Renal cortical epithelial cell (primary cell): ENCODE data around the gene ZC3H7B. TPM values are rescaled to one million over a fixed set of nuclear protein-coding genes. Genes with fewer than 3 reads are reported as not detected.
A peak's percentile ranks its signal among the peaks of the same experiment; 100 is the strongest.
"Not testable (repeated sequence)": the region's sequence is repeated elsewhere in the genome, so short reads cannot be mapped to it uniquely, and the experiment has no call there.

ENCODE experiments used
- DNase-seq: peaks from one replicate; pipeline ENCODE4 v3.0.0-alpha.2; 2011; ENCODE audit warnings: low read depth
- total RNA-seq: library from RNA; depleted of rRNA; stranded (reverse); fragments of >200 nt; gene quantifications from 2 replicates; pipeline ENCODE4 v1.2.3, GENCODE V29; 2014

Gene ZC3H7B
- total RNA-seq: 44.3 and 124 TPM in 2 replicates

- peak; percentile 58 for DNase-seq
Measured at GRCh38 chr22:41301085-41302020, at the start of gene ZC3H7B. Gene ZC3H7B, plus strand, starts transcription at chr22:41301525. Its CDS starts 19,136 bp downstream, at chr22:41320661.

- no peak for DNase-seq
Measured at GRCh38 chr22:41252365-41252764, 49.0 kb upstream of the ZC3H7B start.

GRCh38 chr22:41254230-41254629 is 47.1 kb upstream of the ZC3H7B start:
- no peak for DNase-seq

GRCh38 chr22:41256254-41257253 is 44.8 kb upstream of the ZC3H7B start:
- DNase-seq: peak; percentile 67

GRCh38 chr22:41257696-41258095 is 43.6 kb upstream of the ZC3H7B start:
- DNase-seq: no peak

- DNase-seq: not testable (repeated sequence)
Measured at GRCh38 chr22:41259756-41260155, 41.6 kb upstream of the ZC3H7B start.

GRCh38 chr22:41260871-41261270 is 40.5 kb upstream of the ZC3H7B start:
- DNase-seq: no peak

- no peak for DNase-seq
Measured at GRCh38 chr22:41261541-41262249, 39.6 kb upstream of the ZC3H7B start.

GRCh38 chr22:41262250-41262765 is 39.0 kb upstream of the ZC3H7B start:
- DNase-seq: no peak

- no peak for DNase-seq
Measured at GRCh38 chr22:41263704-41264103, 37.6 kb upstream of the ZC3H7B start.

GRCh38 chr22:41264408-41264941 is 36.9 kb upstream of the ZC3H7B start:
- no peak for DNase-seq

- no peak for DNase-seq
Measured at GRCh38 chr22:41267958-41268357, 33.4 kb upstream of the ZC3H7B start.

- DNase-seq: no peak
Measured at GRCh38 chr22:41271787-41272186, 29.5 kb upstream of the ZC3H7B start.

- DNase-seq: no peak
Measured at GRCh38 chr22:41273128-41273527, 28.2 kb upstream of the ZC3H7B start.

GRCh38 chr22:41274856-41275255 is 26.5 kb upstream of the ZC3H7B start:
- DNase-seq: no peak

GRCh38 chr22:41280065-41280464 is 21.3 kb upstream of the ZC3H7B start:
- no peak for DNase-seq

GRCh38 chr22:41280854-41281253 is 20.5 kb upstream of the ZC3H7B start:
- no peak for DNase-seq

GRCh38 chr22:41284465-41284864 is 16.9 kb upstream of the ZC3H7B start:
- DNase-seq: no peak

- peak; percentile 75 for DNase-seq
Measured at GRCh38 chr22:41285441-41285819, 15.9 kb upstream of the ZC3H7B start.

- peak; percentile 96 for DNase-seq
Measured at GRCh38 chr22:41285820-41286638, 15.3 kb upstream of the ZC3H7B start, which contains the start of gene RANGAP1. Gene RANGAP1, minus strand, starts transcription at chr22:41286187. Its CDS starts 5,143 bp downstream, at chr22:41281044.
